Brain microvascular endothelial cell (primary cell): ENCODE data around the gene PHF24.
"Not testable (repeated sequence)": the region's sequence is repeated elsewhere in the genome, so short reads cannot be mapped to it uniquely, and the experiment has no call there.

Source experiments
- DNase-seq: peaks from one replicate; pipeline ENCODE4 v3.0.0-alpha.2; 2020
- H3K27ac ChIP-seq: fragments of 250-450 bp; sonication (Bioruptor Pico); 2 replicates; pipeline ENCODE4 v1.5.1; 2020; ENCODE audit warnings: mild to moderate bottlenecking, moderate library complexity
- H3K27me3 ChIP-seq: fragments of 250-450 bp; sonication (Bioruptor Pico); replicated peaks from 2 replicates; pipeline ENCODE4 v1.5.1; 2020; ENCODE audit warnings: mild to moderate bottlenecking
- H3K36me3 ChIP-seq: fragments of 250-450 bp; sonication (Bioruptor Pico); replicated peaks from 2 replicates; pipeline ENCODE4 v1.5.1; 2020; ENCODE audit warnings: mild to moderate bottlenecking
- H3K4me3 ChIP-seq: 2 replicates; pipeline ENCODE4 v1.5.1; 2011; ENCODE audit warnings: low read depth, mild to moderate bottlenecking, control low read depth, low read length, moderate library complexity
- CTCF ChIP-seq: IDR thresholded peaks from 2 replicates; pipeline ENCODE4 v1.5.1; 2011; ENCODE audit warnings: low read depth, mild to moderate bottlenecking, moderate library complexity, low read length, control low read depth, inconsistent platforms; ENCODE audit errors: missing control alignments
- in situ Hi-C: cut with HindIII; loops from 2 replicates; pipeline ENCODE4 v1.10.0; 2017; ENCODE audit warnings: low sequenced_read_pairs, low pct_ligation_motif_present

Gene PHF24

GRCh38 chr9:34957492-34958410 lies at the start of gene PHF24:
TSS of gene PHF24 (plus strand) at chr9:34958285. CDS start at chr9:34971299, 13,014 bp downstream.
- H3K27me3 ChIP-seq, result peaks cover 65% of the 10 kb centered on the region
- peak within 1 kb of the TSS; percentile 5 for H3K4me3 ChIP-seq
- H3K27ac ChIP-seq, result no peak within 1 kb of the TSS
- in situ Hi-C loops, result no loop called here
- no peak for TF ChIP-seq CTCF
- DNase-seq, result no peak
- no peaks in the 10 kb centered on the region for H3K36me3 ChIP-seq

- no peak overlapping the region for H3K27ac ChIP-seq
- no peak for TF ChIP-seq CTCF
- H3K4me3 ChIP-seq, result no peak overlapping the region
- in situ Hi-C loops, result no loop called here
- H3K27me3 ChIP-seq, result peaks cover 2% of the 10 kb centered on the region
- DNase-seq, result no peak
- H3K36me3 ChIP-seq, result no peaks in the 10 kb centered on the region
Measured at GRCh38 chr9:34927061-34927460, 31.0 kb upstream of the PHF24 start.

GRCh38 chr9:34928921-34929320 lies 29.2 kb upstream of the PHF24 start:
- Histone ChIP-seq H3K27me3 (peaks cover 2% of the 10 kb centered on the region), H3K36me3 (no peaks in the 10 kb centered on the region), H3K4me3 (no peak overlapping the region), H3K27ac (no peak overlapping the region)
- TF ChIP-seq CTCF, result no peak
- no peak for DNase-seq
- in situ Hi-C loops, result no loop called here

- peak; percentile 84 for TF ChIP-seq CTCF
- in situ Hi-C loops, result no loop called here
- H3K4me3 ChIP-seq, result no peak overlapping the region
- no peaks in the 10 kb centered on the region for H3K36me3 ChIP-seq
- peaks cover 2% of the 10 kb centered on the region for H3K27me3 ChIP-seq
- H3K27ac ChIP-seq, result no peak overlapping the region
- DNase-seq, result peak; percentile 10
Measured at GRCh38 chr9:34929506-34930102, 28.5 kb upstream of the PHF24 start.

- H3K4me3 ChIP-seq, in situ Hi-C loops, DNase-seq, H3K27me3 ChIP-seq, H3K27ac ChIP-seq, H3K36me3 ChIP-seq: not testable (repeated sequence)
Measured at GRCh38 chr9:34939989-34940388, 18.1 kb upstream of the PHF24 start.

GRCh38 chr9:34948451-34948850 lies 9.6 kb upstream of the PHF24 start:
- Histone ChIP-seq H3K27ac (no peak overlapping the region), H3K36me3 (no peaks in the 10 kb centered on the region), H3K27me3 (peaks cover 10% of the 10 kb centered on the region), H3K4me3 (no peak overlapping the region)
- TF ChIP-seq CTCF, result no peak
- DNase-seq, result no peak
- in situ Hi-C loops, result no loop called here
